BLaER1 (cell line): ENCODE data around the gene OTOP3.

Source experiments
- H3K27ac ChIP-seq: shearing (Covaris generic); formaldehyde crosslinking; 2 replicates; pipeline ENCODE4 v1.8.1; 2022
- H3K27me3 ChIP-seq: shearing (Covaris generic); formaldehyde crosslinking; 2 replicates; pipeline ENCODE4 v1.8.1; 2022
- H3K36me3 ChIP-seq: shearing (Covaris generic); formaldehyde crosslinking; 2 replicates; pipeline ENCODE4 v1.8.1; 2022
- H3K4me1 ChIP-seq: shearing (Covaris generic); formaldehyde crosslinking; 2 replicates; pipeline ENCODE4 v1.8.1; 2022
- H3K4me2 ChIP-seq: shearing (Covaris generic); formaldehyde crosslinking; 2 replicates; pipeline ENCODE4 v1.8.1; 2022
- H3K4me3 ChIP-seq: shearing (Covaris generic); formaldehyde crosslinking; 2 replicates; pipeline ENCODE4 v1.8.1; 2022
- H3K9ac ChIP-seq: shearing (Covaris generic); formaldehyde crosslinking; 2 replicates; pipeline ENCODE4 v1.8.1; 2022
- H3K9me3 ChIP-seq: shearing (Covaris generic); formaldehyde crosslinking; 2 replicates; pipeline ENCODE4 v1.8.1; 2022
- H4K20me1 ChIP-seq: shearing (Covaris generic); formaldehyde crosslinking; 2 replicates; pipeline ENCODE4 v1.8.1; 2022
- Cebpa-rat ChIP-seq: shearing (Covaris generic); IDR thresholded peaks from 2 replicates; pipeline ENCODE4 v1.8.1; 2022

Gene OTOP3

GRCh38 chr17:74992223-74992622, 56.5 kb downstream of the OTOP3 start:
- Histone ChIP-seq H3K4me3 (no peak overlapping the region), H3K27ac (no peak overlapping the region), H3K36me3 (no peaks in the 10 kb centered on the region), H3K4me2 (peak overlapping the region; percentile 41), H3K9ac (0 out of 2 replicates have a peak overlapping the region, but pooled peaks have one; percentile 1), H3K9me3 (no peaks in the 10 kb centered on the region), H3K27me3 (peaks cover 11% of the 10 kb centered on the region; the same call in 1 of the 2 replicates), H4K20me1 (peaks cover 9% of the 10 kb centered on the region; the same call in 1 of the 2 replicates), H3K4me1 (peaks cover 21% of the 10 kb centered on the region)
- TF ChIP-seq Cebpa-rat = no peak

- Histone ChIP-seq H3K4me2 (no peak overlapping the region), H3K27ac (no peak overlapping the region), H3K4me1 (peaks cover 26% of the 10 kb centered on the region), H3K4me3 (no peak overlapping the region), H3K9ac (no peak overlapping the region), H3K36me3 (no peaks in the 10 kb centered on the region), H4K20me1 (no peaks in the 10 kb centered on the region), H3K9me3 (no peaks in the 10 kb centered on the region), H3K27me3 (no peaks in the 10 kb centered on the region)
- no peak for TF ChIP-seq Cebpa-rat
Measured at GRCh38 chr17:74994440-74994839, 58.7 kb downstream of the OTOP3 start.

GRCh38 chr17:74995847-74996246, 60.1 kb downstream of the OTOP3 start:
- H4K20me1 ChIP-seq = no peaks in the 10 kb centered on the region
- H3K36me3 ChIP-seq = 0 out of 2 replicates have a peak, but pooled peaks cover under 1% of the 10 kb centered on the region

GRCh38 chr17:74998783-74999182, 63.1 kb downstream of the OTOP3 start:
- H3K27ac ChIP-seq = peak overlapping the region; percentile 70
- peak overlapping the region; percentile 39; the same call in 1 of the 2 replicates for H3K9ac ChIP-seq
- peak overlapping the region; percentile 70 for H3K4me2 ChIP-seq
- no peaks in the 10 kb centered on the region for H3K9me3 ChIP-seq
- H3K4me3 ChIP-seq = no peak overlapping the region
- peaks cover 17% of the 10 kb centered on the region for H3K4me1 ChIP-seq
- TF ChIP-seq Cebpa-rat = no peak
- no peaks in the 10 kb centered on the region for H4K20me1 ChIP-seq
- peaks cover 30% of the 10 kb centered on the region; the same call in 1 of the 2 replicates for H3K36me3 ChIP-seq
- H3K27me3 ChIP-seq = no peaks in the 10 kb centered on the region

More at GRCh38 chr17:74995847-74996246, 60.1 kb downstream of the OTOP3 start:
- Histone ChIP-seq H3K4me2 (no peak overlapping the region), H3K4me3 (no peak overlapping the region), H3K27me3 (no peaks in the 10 kb centered on the region), H3K9me3 (no peaks in the 10 kb centered on the region), H3K27ac (no peak overlapping the region), H3K4me1 (peaks cover 28% of the 10 kb centered on the region), H3K9ac (no peak overlapping the region)
- TF ChIP-seq Cebpa-rat = no peak

GRCh38 chr17:74999523-74999922, 63.8 kb downstream of the OTOP3 start:
- Histone ChIP-seq H3K27ac (peak overlapping the region; percentile 70; the same call in 1 of the 2 replicates), H3K4me1 (peaks cover 17% of the 10 kb centered on the region), H3K36me3 (peaks cover 34% of the 10 kb centered on the region; the same call in 1 of the 2 replicates), H3K27me3 (no peaks in the 10 kb centered on the region), H3K4me3 (no peak overlapping the region), H3K9me3 (no peaks in the 10 kb centered on the region), H3K9ac (no peak overlapping the region), H4K20me1 (no peaks in the 10 kb centered on the region), H3K4me2 (peak overlapping the region; percentile 70; the same call in 1 of the 2 replicates)
- 0 out of 2 replicates have a peak, but pooled peaks have one; percentile 32 for TF ChIP-seq Cebpa-rat
